DND-41 (cell line): ENCODE results near the gene BTN1A1.

Experiments used
- ATAC-seq: fragments of 200-7000 bp; cut with Tn5 transposase; 3 replicates; pipeline ENCODE4 v1.9.1; 2021; ENCODE audit warnings: low read depth; ENCODE audit not compliant: insufficient read depth
- DNase-seq: peaks from one replicate; pipeline ENCODE4 v3.0.0-alpha.2; 2020
- H2AFZ ChIP-seq: 2 replicates; pipeline ENCODE4 v1.6.0; 2012; ENCODE audit warnings: low read depth, low read length
- H3K27ac ChIP-seq: 2 replicates; pipeline ENCODE4 v1.5.1; 2012; ENCODE audit warnings: low read length, inconsistent platforms
- H3K27me3 ChIP-seq: fragments of 200-600 bp; sonication (generic); 2 replicates; pipeline ENCODE4 v1.6.0; 2012; ENCODE audit warnings: low read length, mild to moderate bottlenecking, inconsistent platforms; ENCODE audit not compliant: insufficient read depth, poor library complexity
- H3K36me3 ChIP-seq: 2 replicates; pipeline ENCODE4 v1.5.1; 2012; ENCODE audit warnings: low read length, inconsistent platforms; ENCODE audit not compliant: insufficient read depth
- H3K4me1 ChIP-seq: 2 replicates; pipeline ENCODE4 v1.5.1; 2012; ENCODE audit warnings: mild to moderate bottlenecking, low read length; ENCODE audit not compliant: insufficient read depth
- H3K4me2 ChIP-seq: 2 replicates; pipeline ENCODE4 v1.6.0; 2012; ENCODE audit warnings: mild to moderate bottlenecking, moderate library complexity, low read length, inconsistent platforms; ENCODE audit not compliant: insufficient read depth
- H3K4me3 ChIP-seq, 2 experiments: fragments of 200-600 bp in 1 of 2; shearing (Covaris generic) in 1 of 2; 2 replicates each; pipeline ENCODE4 v1.5.1; 2012 to 2016; ENCODE audit warnings: inconsistent platforms in 2 of 2, low read length in 2 of 2, mild to moderate bottlenecking in 2 of 2, low read depth in 1 of 2, moderate library complexity in 1 of 2
- H3K79me2 ChIP-seq: 2 replicates; pipeline ENCODE4 v1.6.0; 2012; ENCODE audit warnings: low read length, inconsistent platforms; ENCODE audit not compliant: insufficient read depth
- H3K9ac ChIP-seq: 2 replicates; pipeline ENCODE4 v1.6.0; 2012; ENCODE audit warnings: low read depth, mild to moderate bottlenecking, inconsistent platforms, low read length, moderate library complexity
- H3K9me3 ChIP-seq: 2 replicates; pipeline ENCODE4 v1.5.1; 2012; ENCODE audit warnings: low read length, moderate library complexity, mild to moderate bottlenecking, inconsistent platforms; ENCODE audit not compliant: insufficient read depth, severe bottlenecking
- H4K20me1 ChIP-seq: 2 replicates; pipeline ENCODE4 v1.6.0; 2012; ENCODE audit warnings: low read length; ENCODE audit not compliant: insufficient read depth
- CTCF ChIP-seq: IDR thresholded peaks from 2 replicates; pipeline ENCODE4 v1.5.1; 2012; ENCODE audit warnings: borderline replicate concordance, low read length, moderate library complexity, mild to moderate bottlenecking; ENCODE audit not compliant: poor library complexity, severe bottlenecking; ENCODE audit errors: extremely low read depth
- EZH2 ChIP-seq: IDR thresholded peaks from 3 replicates; pipeline ENCODE4 v1.6.1; 2012; ENCODE audit warnings: borderline replicate concordance, low read depth, mild to moderate bottlenecking, moderate library complexity, low read length, inconsistent platforms; ENCODE audit not compliant: severe bottlenecking

The BTN1A1 gene

GRCh38 chr6:26537846-26538571 is 37.9 kb downstream of the BTN1A1 start, which contains the start of gene HMGN4:
TSS of gene HMGN4 (plus strand) at chr6:26538366. CDS start at chr6:26545207, 6,841 bp downstream.
- no peaks in the 10 kb centered on the region for H3K9me3 ChIP-seq
- H3K27me3 ChIP-seq: no peaks in the 10 kb centered on the region
- peak within 1 kb of the TSS; percentile 90 for H3K9ac ChIP-seq
- H3K27ac ChIP-seq: peak within 1 kb of the TSS; percentile 85
- peak within 1 kb of the TSS; percentile 71 for H3K4me2 ChIP-seq
- H2AFZ ChIP-seq: peak within 1 kb of the TSS; percentile 70
- peak; percentile 79 for ATAC-seq
- peaks cover 24% of the 10 kb centered on the region for H3K36me3 ChIP-seq
- DNase-seq: peak; percentile 86
- peak within 1 kb of the TSS; percentile 86 to 90 for H3K4me3 ChIP-seq
- H3K4me1 ChIP-seq: peaks cover 72% of the 10 kb centered on the region
- peaks cover 48% of the 10 kb centered on the region for H3K79me2 ChIP-seq
- no peaks in the 10 kb centered on the region for H4K20me1 ChIP-seq
- TF ChIP-seq CTCF (peak; percentile 26), EZH2 (no peak)

- H3K4me1 ChIP-seq: peaks cover 71% of the 10 kb centered on the region
- peaks cover 29% of the 10 kb centered on the region for H3K36me3 ChIP-seq
- peak overlapping the region; percentile 86 to 90 for H3K4me3 ChIP-seq
- peak overlapping the region; percentile 71 for H3K4me2 ChIP-seq
- peak overlapping the region; percentile 59 for H2AFZ ChIP-seq
- no peaks in the 10 kb centered on the region for H3K9me3 ChIP-seq
- ATAC-seq (no peak), DNase-seq (no peak)
- H3K9ac ChIP-seq: peak overlapping the region; percentile 90
- H3K79me2 ChIP-seq: peaks cover 52% of the 10 kb centered on the region
- H3K27me3 ChIP-seq: no peaks in the 10 kb centered on the region
- peak overlapping the region; percentile 85 for H3K27ac ChIP-seq
- no peaks in the 10 kb centered on the region for H4K20me1 ChIP-seq
- TF ChIP-seq CTCF (no peak), EZH2 (no peak)
These were observed 38.4 kb downstream of the BTN1A1 start for GRCh38 chr6:26538572-26538902.

- Histone ChIP-seq H3K4me3 (peak overlapping the region; percentile 86 to 90), H3K27me3 (no peaks in the 10 kb centered on the region), H3K4me1 (peaks cover 64% of the 10 kb centered on the region), H3K4me2 (peak overlapping the region; percentile 71), H4K20me1 (no peaks in the 10 kb centered on the region), H3K9me3 (no peaks in the 10 kb centered on the region), H3K79me2 (peaks cover 58% of the 10 kb centered on the region), H2AFZ (peak overlapping the region; percentile 59; the same call in 1 of the 2 replicates), H3K9ac (peak overlapping the region; percentile 90), H3K27ac (peak overlapping the region; percentile 85), H3K36me3 (peaks cover 35% of the 10 kb centered on the region)
- DNase-seq: no peak
- TF ChIP-seq EZH2 (no peak), CTCF (no peak)
- no peak for ATAC-seq
These were observed 39.0 kb downstream of the BTN1A1 start for GRCh38 chr6:26539071-26539615.
